ENCODE measurements around the gene APOBEC4. TPM values are rescaled to one million over a fixed set of nuclear protein-coding genes. Genes with fewer than 3 reads are reported as not detected.

Gene APOBEC4
- total and polyA plus RNA-seq, 2 of the 8 experiments (the other 6 are each of a cell fraction or from before 2014, with no cell fraction given): not detected

- TF ChIP-seq KDM5A (IDR thresholded peaks at IDR 0.05; ENCODE audit: low read length): no peak
- TF ChIP-seq, protein P1, sequence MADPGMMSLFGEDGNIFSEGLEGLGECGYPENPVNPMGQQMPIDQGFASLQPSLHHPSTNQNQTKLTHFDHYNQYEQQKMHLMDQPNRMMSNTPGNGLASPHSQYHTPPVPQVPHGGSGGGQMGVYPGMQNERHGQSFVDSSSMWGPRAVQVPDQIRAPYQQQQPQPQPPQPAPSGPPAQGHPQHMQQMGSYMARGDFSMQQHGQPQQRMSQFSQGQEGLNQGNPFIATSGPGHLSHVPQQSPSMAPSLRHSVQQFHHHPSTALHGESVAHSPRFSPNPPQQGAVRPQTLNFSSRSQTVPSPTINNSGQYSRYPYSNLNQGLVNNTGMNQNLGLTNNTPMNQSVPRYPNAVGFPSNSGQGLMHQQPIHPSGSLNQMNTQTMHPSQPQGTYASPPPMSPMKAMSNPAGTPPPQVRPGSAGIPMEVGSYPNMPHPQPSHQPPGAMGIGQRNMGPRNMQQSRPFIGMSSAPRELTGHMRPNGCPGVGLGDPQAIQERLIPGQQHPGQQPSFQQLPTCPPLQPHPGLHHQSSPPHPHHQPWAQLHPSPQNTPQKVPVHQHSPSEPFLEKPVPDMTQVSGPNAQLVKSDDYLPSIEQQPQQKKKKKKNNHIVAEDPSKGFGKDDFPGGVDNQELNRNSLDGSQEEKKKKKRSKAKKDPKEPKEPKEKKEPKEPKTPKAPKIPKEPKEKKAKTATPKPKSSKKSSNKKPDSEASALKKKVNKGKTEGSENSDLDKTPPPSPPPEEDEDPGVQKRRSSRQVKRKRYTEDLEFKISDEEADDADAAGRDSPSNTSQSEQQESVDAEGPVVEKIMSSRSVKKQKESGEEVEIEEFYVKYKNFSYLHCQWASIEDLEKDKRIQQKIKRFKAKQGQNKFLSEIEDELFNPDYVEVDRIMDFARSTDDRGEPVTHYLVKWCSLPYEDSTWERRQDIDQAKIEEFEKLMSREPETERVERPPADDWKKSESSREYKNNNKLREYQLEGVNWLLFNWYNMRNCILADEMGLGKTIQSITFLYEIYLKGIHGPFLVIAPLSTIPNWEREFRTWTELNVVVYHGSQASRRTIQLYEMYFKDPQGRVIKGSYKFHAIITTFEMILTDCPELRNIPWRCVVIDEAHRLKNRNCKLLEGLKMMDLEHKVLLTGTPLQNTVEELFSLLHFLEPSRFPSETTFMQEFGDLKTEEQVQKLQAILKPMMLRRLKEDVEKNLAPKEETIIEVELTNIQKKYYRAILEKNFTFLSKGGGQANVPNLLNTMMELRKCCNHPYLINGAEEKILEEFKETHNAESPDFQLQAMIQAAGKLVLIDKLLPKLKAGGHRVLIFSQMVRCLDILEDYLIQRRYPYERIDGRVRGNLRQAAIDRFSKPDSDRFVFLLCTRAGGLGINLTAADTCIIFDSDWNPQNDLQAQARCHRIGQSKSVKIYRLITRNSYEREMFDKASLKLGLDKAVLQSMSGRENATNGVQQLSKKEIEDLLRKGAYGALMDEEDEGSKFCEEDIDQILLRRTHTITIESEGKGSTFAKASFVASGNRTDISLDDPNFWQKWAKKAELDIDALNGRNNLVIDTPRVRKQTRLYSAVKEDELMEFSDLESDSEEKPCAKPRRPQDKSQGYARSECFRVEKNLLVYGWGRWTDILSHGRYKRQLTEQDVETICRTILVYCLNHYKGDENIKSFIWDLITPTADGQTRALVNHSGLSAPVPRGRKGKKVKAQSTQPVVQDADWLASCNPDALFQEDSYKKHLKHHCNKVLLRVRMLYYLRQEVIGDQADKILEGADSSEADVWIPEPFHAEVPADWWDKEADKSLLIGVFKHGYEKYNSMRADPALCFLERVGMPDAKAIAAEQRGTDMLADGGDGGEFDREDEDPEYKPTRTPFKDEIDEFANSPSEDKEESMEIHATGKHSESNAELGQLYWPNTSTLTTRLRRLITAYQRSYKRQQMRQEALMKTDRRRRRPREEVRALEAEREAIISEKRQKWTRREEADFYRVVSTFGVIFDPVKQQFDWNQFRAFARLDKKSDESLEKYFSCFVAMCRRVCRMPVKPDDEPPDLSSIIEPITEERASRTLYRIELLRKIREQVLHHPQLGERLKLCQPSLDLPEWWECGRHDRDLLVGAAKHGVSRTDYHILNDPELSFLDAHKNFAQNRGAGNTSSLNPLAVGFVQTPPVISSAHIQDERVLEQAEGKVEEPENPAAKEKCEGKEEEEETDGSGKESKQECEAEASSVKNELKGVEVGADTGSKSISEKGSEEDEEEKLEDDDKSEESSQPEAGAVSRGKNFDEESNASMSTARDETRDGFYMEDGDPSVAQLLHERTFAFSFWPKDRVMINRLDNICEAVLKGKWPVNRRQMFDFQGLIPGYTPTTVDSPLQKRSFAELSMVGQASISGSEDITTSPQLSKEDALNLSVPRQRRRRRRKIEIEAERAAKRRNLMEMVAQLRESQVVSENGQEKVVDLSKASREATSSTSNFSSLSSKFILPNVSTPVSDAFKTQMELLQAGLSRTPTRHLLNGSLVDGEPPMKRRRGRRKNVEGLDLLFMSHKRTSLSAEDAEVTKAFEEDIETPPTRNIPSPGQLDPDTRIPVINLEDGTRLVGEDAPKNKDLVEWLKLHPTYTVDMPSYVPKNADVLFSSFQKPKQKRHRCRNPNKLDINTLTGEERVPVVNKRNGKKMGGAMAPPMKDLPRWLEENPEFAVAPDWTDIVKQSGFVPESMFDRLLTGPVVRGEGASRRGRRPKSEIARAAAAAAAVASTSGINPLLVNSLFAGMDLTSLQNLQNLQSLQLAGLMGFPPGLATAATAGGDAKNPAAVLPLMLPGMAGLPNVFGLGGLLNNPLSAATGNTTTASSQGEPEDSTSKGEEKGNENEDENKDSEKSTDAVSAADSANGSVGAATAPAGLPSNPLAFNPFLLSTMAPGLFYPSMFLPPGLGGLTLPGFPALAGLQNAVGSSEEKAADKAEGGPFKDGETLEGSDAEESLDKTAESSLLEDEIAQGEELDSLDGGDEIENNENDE (IDR thresholded peaks at IDR 0.05; ENCODE audit: insufficient replicate concordance, low read length): no peak
- TF ChIP-seq, protein P2, sequence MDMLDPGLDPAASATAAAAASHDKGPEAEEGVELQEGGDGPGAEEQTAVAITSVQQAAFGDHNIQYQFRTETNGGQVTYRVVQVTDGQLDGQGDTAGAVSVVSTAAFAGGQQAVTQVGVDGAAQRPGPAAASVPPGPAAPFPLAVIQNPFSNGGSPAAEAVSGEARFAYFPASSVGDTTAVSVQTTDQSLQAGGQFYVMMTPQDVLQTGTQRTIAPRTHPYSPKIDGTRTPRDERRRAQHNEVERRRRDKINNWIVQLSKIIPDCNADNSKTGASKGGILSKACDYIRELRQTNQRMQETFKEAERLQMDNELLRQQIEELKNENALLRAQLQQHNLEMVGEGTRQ (IDR thresholded peaks at IDR 0.05; ENCODE audit: low read length): no peak
- no peak for TF ChIP-seq JUN (IDR thresholded peaks at IDR 0.05; ENCODE audit: low read depth, low read length)
- no peak for TF ChIP-seq CBX8 (IDR thresholded peaks at IDR 0.05; ENCODE audit: borderline replicate concordance, low read depth, low read length)
Observed at GRCh38 chr1:183652107-183652506, 1.0 kb downstream of the APOBEC4 start (continued).
